Subcutaneous adipose tissue (tissue), 4 donors: ENCODE data around the gene ANP32E. TPM values are rescaled to one million over a fixed set of nuclear protein-coding genes. Genes with fewer than 3 reads are reported as not detected.

Experiments used
- total RNA-seq, 4 donors: library from RNA; depleted of rRNA; stranded (reverse); fragments of >200 nt; gene quantifications; one replicate each; pipeline ENCODE4 v1.1.0, GENCODE V29; 2016
- TF ChIP-seq, protein P1 (sequence below): fragments of 450-650 bp; IDR thresholded peaks from one replicate; pipeline ENCODE4 v1.5.1; 2016; ENCODE audit warnings: low read depth, mild to moderate bottlenecking, control low read depth, antibody characterized with exemption, moderate library complexity

Gene ANP32E
- total RNA-seq, 4 donors from 2014 or later = 15.1 to 25.4 (median 16.1) TPM

- TF ChIP-seq, protein P1, sequence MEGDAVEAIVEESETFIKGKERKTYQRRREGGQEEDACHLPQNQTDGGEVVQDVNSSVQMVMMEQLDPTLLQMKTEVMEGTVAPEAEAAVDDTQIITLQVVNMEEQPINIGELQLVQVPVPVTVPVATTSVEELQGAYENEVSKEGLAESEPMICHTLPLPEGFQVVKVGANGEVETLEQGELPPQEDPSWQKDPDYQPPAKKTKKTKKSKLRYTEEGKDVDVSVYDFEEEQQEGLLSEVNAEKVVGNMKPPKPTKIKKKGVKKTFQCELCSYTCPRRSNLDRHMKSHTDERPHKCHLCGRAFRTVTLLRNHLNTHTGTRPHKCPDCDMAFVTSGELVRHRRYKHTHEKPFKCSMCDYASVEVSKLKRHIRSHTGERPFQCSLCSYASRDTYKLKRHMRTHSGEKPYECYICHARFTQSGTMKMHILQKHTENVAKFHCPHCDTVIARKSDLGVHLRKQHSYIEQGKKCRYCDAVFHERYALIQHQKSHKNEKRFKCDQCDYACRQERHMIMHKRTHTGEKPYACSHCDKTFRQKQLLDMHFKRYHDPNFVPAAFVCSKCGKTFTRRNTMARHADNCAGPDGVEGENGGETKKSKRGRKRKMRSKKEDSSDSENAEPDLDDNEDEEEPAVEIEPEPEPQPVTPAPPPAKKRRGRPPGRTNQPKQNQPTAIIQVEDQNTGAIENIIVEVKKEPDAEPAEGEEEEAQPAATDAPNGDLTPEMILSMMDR = no peak
These were observed 22.5 kb downstream of the ANP32E start for GRCh38 chr1:150213170-150214098.

DNA sequence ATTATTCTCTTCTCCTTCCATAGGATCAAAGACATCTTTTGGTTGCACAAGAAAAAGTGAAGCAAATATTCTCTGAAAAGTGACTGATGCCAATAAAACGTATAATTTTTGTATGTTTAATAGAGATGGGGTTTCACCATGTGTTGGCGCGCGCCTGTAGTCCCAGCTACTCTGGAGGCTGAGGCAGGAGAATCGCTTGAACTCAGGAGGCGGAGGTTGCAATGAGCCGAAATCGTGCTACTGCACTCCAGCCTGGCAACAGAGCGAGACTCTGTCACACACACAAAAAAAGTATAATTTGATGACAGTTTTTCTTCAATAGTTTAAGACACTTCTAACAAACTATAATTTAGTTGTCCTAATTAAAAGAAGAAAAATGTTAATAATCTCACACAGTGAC lies 23.8 kb downstream of the ANP32E start:
- TF ChIP-seq, protein P1 = no peak

DNA sequence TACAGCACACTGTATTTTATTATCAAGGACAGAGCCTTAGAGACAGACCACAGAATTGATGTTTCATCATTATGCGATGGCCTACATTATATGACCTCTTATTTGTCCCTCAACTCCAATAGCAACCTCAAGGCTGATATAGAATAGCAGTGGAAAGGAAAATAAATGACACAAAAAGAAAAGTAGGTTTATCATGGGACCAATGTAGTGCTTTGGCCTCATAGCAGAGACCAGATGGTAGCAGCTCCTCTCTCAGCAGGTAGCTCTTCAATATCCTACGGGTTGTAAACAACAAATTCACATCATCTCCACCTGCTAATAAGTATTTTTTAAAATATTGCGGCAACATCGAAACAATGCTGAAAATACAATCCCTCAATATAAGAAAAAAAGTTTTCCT lies 25.2 kb downstream of the ANP32E start:
- TF ChIP-seq, protein P1 = no peak

DNA sequence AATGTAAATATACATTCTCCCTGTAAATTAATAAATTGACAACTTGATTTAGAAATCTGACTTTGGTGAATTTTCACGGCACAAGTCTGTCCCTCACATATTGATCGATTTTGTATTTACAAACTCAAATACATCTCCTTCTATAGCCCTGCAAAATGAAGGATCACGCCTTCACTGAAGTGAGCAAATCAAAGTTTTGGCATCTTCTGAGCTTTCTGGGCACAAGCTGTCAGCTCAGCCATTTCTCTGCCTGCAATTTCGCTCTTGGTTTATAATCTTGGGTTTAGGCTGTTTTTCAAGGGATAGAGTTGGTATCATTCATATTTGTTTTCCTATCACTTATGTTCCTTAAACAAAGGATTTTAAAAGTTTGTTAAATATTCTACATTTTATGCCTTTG lies 25.8 kb downstream of the ANP32E start:
- TF ChIP-seq, protein P1 = no peak

DNA sequence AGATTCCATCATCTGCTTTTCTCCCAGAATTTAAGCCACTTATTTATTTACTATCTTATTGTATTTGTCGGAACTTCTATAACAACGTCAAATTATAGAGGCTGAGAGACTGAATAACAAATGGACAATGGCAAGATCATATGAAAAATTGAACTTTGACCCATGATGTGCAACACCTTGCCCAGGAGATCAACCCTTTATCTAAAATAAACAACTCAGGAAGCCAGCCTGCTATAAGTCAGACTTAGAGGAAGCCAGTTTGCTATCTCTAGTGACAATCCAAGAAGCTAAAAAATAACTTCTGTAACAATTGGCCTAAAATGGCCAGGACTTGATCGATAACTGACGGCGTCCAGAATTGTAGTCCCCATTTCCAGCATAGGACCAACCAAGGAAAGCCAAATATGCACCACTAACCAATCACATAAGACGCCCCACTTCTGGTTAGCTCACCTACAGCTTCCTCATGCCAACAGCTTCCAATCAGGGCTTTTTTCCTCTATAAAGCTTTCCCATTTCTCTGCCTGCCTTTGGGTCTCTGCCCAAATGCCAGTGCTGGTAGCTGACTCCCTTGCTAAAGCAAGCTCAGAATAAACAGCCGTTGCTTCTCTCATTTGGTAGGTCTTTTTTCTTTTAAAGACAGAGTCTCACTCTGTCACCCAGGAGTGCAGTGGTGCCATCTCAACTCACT lies 28.5 kb downstream of the ANP32E start:
- TF ChIP-seq, protein P1 = no peak

- TF ChIP-seq, protein P1 = no peak
These were observed 39.5 kb downstream of the ANP32E start for GRCh38 chr1:150196417-150196816.

DNA sequence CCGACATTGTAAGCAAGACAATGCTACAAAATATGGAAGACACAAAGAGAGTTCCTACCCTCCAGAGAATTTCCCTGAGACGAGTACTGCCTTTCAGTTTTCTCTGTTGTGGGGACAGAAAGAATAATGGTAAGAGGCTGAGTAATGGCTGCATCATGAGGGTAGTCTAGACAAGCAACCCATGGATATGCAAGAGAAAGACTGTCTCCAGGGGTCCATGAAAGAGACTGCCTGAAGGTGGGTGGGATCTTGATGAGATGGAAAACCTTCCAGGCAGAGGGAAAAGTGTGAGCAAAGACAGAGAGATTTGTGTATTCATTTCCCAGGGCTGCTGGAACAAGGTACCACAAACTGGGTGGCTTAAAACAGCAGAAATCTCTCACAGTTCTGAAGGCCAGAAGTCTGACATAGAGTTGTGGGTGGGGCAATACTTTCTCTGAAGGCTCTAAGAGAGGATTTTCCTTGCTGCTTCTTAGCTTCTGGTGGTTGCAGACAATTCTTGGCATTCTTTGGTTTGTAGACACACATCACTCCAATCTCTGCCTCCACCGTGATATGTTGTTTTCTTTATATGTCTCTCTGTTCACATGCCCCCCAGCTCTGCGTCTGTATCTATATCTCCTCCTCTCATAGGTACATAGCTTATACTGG lies 41.4 kb downstream of the ANP32E start:
- TF ChIP-seq, protein P1 = no peak
